Stimulated activated CD4-positive, alpha-beta T cell treated with anti-CD3 and anti-CD28 coated beads, Interleukin-1b, Interleukin-23, amount 100 ng/mL, for 24 hours (primary cell): ENCODE measurements around the gene DUSP7.
A peak's percentile ranks its signal among the peaks of the same experiment; 100 is the strongest.

ENCODE experiments used
- DNase-seq, 4 experiments: peaks; one replicate each; pipeline ENCODE4 v3.0.0-alpha.2; 2020; ENCODE audit warnings: low read depth in 4 of 4, low spot score in 1 of 4

DUSP7 gene

GRCh38 chr3:52013802-52014598 lies 42.4 kb downstream of the DUSP7 start:
- DNase-seq: no peak

GRCh38 chr3:52012699-52013098 lies 43.7 kb downstream of the DUSP7 start:
- no peak for DNase-seq

- no peak for DNase-seq
Observed at GRCh38 chr3:52010431-52010830, 45.9 kb downstream of the DUSP7 start.

GRCh38 chr3:52007291-52007690 lies 49.1 kb downstream of the DUSP7 start:
- DNase-seq: no peak

GRCh38 chr3:52006820-52007133 lies 49.6 kb downstream of the DUSP7 start:
- DNase-seq: no peak

GRCh38 chr3:52006017-52006819 lies 50.2 kb downstream of the DUSP7 start:
- no peak for DNase-seq

GRCh38 chr3:52005571-52005986 lies 50.8 kb downstream of the DUSP7 start:
- no peak for DNase-seq

- DNase-seq: no peak
Observed at GRCh38 chr3:52004906-52005395, 51.4 kb downstream of the DUSP7 start.

GRCh38 chr3:52004163-52004787 lies 52.1 kb downstream of the DUSP7 start:
- DNase-seq: no peak

- DNase-seq: no peak
Observed at GRCh38 chr3:52002748-52003147, 53.6 kb downstream of the DUSP7 start.

- peak; percentile 65 to 77 (median 70) for DNase-seq
Observed at GRCh38 chr3:52001443-52001974, 54.9 kb downstream of the DUSP7 start.

- DNase-seq: no peak
Observed at GRCh38 chr3:51999846-52000245, 56.5 kb downstream of the DUSP7 start.
